GM18519 (cell line): Measurements from ENCODE around the gene DCHS2.
A peak's percentile ranks its signal among the peaks of the same experiment; 100 is the strongest.

Source experiments
- ATAC-seq: cut with Tn5 transposase; IDR thresholded peaks from one replicate; pipeline ENCODE4 v1.9.1; 2021; ENCODE audit warnings: mild to moderate bottlenecking, moderate library complexity; ENCODE audit not compliant: unreplicated experiment, low FRiP score

Gene DCHS2

GRCh38 chr4:154491341-154492271 lies at the start of gene DCHS2:
DCHS2 (minus strand) TSS chr4:154491799; CDS start chr4:154491355, 444 bp downstream.
- peak; percentile 55 for ATAC-seq

- no peak for ATAC-seq
Measured at GRCh38 chr4:154534296-154534695, 42.7 kb upstream of the DCHS2 start.

GRCh38 chr4:154529728-154530519 lies 38.3 kb upstream of the DCHS2 start:
- ATAC-seq = no peak

- no peak for ATAC-seq
Measured at GRCh38 chr4:154528869-154529268, 37.3 kb upstream of the DCHS2 start.

- no peak for ATAC-seq
Measured at GRCh38 chr4:154527308-154527707, 35.7 kb upstream of the DCHS2 start.

- peak; percentile 58 for ATAC-seq
Measured at GRCh38 chr4:154526151-154526550, 34.6 kb upstream of the DCHS2 start.

GRCh38 chr4:154521607-154522006 lies 30.0 kb upstream of the DCHS2 start:
- ATAC-seq = no peak

GRCh38 chr4:154519214-154519613 lies 27.6 kb upstream of the DCHS2 start:
- ATAC-seq = no peak

- no peak for ATAC-seq
Measured at GRCh38 chr4:154517591-154517990, 26.0 kb upstream of the DCHS2 start.

- no peak for ATAC-seq
Measured at GRCh38 chr4:154516318-154517029, 24.9 kb upstream of the DCHS2 start.

GRCh38 chr4:154511981-154512380 lies 20.4 kb upstream of the DCHS2 start:
- ATAC-seq = no peak

GRCh38 chr4:154511548-154511947 lies 19.9 kb upstream of the DCHS2 start:
- no peak for ATAC-seq

GRCh38 chr4:154507156-154507555 lies 15.6 kb upstream of the DCHS2 start:
- ATAC-seq = no peak

- ATAC-seq = no peak
Measured at GRCh38 chr4:154506253-154506652, 14.7 kb upstream of the DCHS2 start.

GRCh38 chr4:154503598-154503997 lies 12.0 kb upstream of the DCHS2 start:
- ATAC-seq = no peak

GRCh38 chr4:154502111-154502510 lies 10.5 kb upstream of the DCHS2 start:
- ATAC-seq = no peak

GRCh38 chr4:154497889-154498288 lies 6.3 kb upstream of the DCHS2 start:
- no peak for ATAC-seq

- no peak for ATAC-seq
Measured at GRCh38 chr4:154495867-154496266, 4.3 kb upstream of the DCHS2 start.

GRCh38 chr4:154492288-154492687 lies 689 bp upstream of the DCHS2 start:
- ATAC-seq = no peak

GRCh38 chr4:154490583-154491340 lies 837 bp downstream of the DCHS2 start:
- peak; percentile 39 for ATAC-seq
